ENCODE measurements around the gene RAB11A. TPM values are rescaled to one million over a fixed set of nuclear protein-coding genes. Genes with fewer than 3 reads are reported as not detected.

The RAB11A gene
- total and polyA plus RNA-seq, 9 of the 15 experiments (the other 6 are each of a cell fraction or from before 2014, with no cell fraction given) = 129 to 369 (median 245) TPM

DNA sequence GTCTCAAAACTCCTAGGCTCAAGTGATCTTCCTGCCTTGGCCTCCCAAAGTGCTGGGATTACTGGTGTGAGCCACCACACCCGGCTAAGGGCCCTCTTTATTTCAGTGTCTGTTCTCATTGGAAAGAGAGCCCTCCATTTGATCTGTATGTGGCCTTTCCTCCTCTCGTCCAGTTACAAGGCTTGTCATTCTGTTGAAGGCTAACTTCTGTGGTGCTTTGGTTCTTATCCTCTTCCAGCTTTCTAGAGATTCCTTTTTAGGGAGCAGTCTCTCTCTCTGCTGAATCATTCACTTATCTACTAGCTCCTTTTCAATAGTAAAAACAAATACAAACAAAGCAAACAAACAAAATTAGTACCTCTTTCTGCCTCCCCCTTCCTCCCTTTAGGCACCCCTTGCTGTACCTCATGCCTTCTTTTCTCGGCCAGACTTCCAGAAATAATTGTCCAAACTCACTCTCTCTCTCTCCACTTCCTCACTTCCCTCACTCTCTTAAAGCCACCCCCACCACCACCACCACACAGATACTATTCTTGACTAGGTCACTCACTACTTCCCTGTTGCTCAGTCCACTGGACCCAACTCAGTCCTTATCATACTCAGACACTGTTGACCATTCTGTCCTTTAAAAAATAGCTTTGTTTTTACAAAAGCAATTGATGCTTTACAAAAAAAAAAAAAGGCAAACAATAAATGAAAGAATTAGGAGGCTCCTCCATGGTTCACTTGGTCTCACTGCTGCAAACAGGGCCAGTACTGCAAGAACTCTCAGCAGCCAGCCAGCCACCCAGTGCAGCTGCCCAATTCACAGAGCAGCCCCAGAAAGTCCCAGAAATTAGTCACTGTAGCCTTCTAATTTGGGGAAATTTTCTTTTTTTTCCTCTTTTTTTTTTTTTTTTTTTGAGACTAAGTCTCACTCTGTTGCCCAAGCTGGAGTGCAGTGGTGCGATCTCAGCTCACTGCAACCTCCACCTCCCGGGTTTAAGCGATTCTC is 31.7 kb upstream of the RAB11A start (continued):
- TF ChIP-seq XRCC5 (IDR thresholded peaks at IDR 0.05; ENCODE audit: low read depth, low read length) = no peak
- TF ChIP-seq ZNF431 (CRISPR knock-in tag; IDR thresholded peaks at IDR 0.05) = no peak
- TF ChIP-seq TCF7L2 (IDR thresholded peaks at IDR 0.05; ENCODE audit: low read depth, low read length) = no peak
- TF ChIP-seq TBP (optimal IDR thresholded peaks at IDR 0.05; ENCODE audit: low read depth, low read length) = no peak
- TF ChIP-seq JUN (IDR thresholded peaks at IDR 0.05; ENCODE audit: borderline replicate concordance, low read depth, low read length) = no peak
- TF ChIP-seq JUN (CRISPR knock-in tag; IDR thresholded peaks at IDR 0.05; ENCODE audit: borderline replicate concordance) = no peak
- no peak for TF ChIP-seq HOXB6 (CRISPR knock-in tag; IDR thresholded peaks at IDR 0.05; ENCODE audit: borderline replicate concordance)
- TF ChIP-seq TAF9B (IDR thresholded peaks at IDR 0.05; ENCODE audit: partially characterized antibody) = peak; percentile 55
- TF ChIP-seq ZSCAN29 (IDR thresholded peaks at IDR 0.05) = no peak
- TF ChIP-seq, protein P1, sequence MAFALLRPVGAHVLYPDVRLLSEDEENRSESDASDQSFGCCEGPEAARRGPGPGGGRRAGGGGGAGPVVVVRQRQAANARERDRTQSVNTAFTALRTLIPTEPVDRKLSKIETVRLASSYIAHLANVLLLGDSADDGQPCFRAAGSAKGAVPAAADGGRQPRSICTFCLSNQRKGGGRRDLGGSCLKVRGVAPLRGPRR (CRISPR knock-in tag; IDR thresholded peaks at IDR 0.05) = no peak
- no peak for TF ChIP-seq CCNT2 (IDR thresholded peaks at IDR 0.05; ENCODE audit: borderline replicate concordance, extremely low read depth, insufficient read length, low read depth, low read length)
- TF ChIP-seq NELFE (IDR thresholded peaks at IDR 0.05; ENCODE audit: insufficient read depth, insufficient read length) = no peak
- TF ChIP-seq CHD2 (IDR thresholded peaks at IDR 0.05; ENCODE audit: low read depth, low read length) = no peak
- TF ChIP-seq, protein P2, sequence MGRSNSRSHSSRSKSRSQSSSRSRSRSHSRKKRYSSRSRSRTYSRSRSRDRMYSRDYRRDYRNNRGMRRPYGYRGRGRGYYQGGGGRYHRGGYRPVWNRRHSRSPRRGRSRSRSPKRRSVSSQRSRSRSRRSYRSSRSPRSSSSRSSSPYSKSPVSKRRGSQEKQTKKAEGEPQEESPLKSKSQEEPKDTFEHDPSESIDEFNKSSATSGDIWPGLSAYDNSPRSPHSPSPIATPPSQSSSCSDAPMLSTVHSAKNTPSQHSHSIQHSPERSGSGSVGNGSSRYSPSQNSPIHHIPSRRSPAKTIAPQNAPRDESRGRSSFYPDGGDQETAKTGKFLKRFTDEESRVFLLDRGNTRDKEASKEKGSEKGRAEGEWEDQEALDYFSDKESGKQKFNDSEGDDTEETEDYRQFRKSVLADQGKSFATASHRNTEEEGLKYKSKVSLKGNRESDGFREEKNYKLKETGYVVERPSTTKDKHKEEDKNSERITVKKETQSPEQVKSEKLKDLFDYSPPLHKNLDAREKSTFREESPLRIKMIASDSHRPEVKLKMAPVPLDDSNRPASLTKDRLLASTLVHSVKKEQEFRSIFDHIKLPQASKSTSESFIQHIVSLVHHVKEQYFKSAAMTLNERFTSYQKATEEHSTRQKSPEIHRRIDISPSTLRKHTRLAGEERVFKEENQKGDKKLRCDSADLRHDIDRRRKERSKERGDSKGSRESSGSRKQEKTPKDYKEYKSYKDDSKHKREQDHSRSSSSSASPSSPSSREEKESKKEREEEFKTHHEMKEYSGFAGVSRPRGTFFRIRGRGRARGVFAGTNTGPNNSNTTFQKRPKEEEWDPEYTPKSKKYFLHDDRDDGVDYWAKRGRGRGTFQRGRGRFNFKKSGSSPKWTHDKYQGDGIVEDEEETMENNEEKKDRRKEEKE (IDR thresholded peaks at IDR 0.05; ENCODE audit: borderline replicate concordance in 1 of 2, control insufficient read depth in 1 of 2, low read depth in 2 of 2, low read length in 1 of 2) = no peak
- TF ChIP-seq, protein P3, sequence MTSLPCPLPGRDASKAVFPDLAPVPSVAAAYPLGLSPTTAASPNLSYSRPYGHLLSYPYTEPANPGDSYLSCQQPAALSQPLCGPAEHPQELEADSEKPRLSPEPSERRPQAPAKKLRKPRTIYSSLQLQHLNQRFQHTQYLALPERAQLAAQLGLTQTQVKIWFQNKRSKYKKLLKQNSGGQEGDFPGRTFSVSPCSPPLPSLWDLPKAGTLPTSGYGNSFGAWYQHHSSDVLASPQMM (CRISPR knock-in tag; IDR thresholded peaks at IDR 0.05) = no peak
- TF ChIP-seq ZNF408 (CRISPR knock-in tag; IDR thresholded peaks at IDR 0.05; ENCODE audit: low read depth) = no peak
- TF ChIP-seq ZNF644 (tag; IDR thresholded peaks at IDR 0.05; ENCODE audit: low read depth) = no peak; the same call in 1 of the 2 replicates
- TF ChIP-seq TAF7 (tag; IDR thresholded peaks at IDR 0.05) = peak; percentile 63
- TF ChIP-seq, protein P4, sequence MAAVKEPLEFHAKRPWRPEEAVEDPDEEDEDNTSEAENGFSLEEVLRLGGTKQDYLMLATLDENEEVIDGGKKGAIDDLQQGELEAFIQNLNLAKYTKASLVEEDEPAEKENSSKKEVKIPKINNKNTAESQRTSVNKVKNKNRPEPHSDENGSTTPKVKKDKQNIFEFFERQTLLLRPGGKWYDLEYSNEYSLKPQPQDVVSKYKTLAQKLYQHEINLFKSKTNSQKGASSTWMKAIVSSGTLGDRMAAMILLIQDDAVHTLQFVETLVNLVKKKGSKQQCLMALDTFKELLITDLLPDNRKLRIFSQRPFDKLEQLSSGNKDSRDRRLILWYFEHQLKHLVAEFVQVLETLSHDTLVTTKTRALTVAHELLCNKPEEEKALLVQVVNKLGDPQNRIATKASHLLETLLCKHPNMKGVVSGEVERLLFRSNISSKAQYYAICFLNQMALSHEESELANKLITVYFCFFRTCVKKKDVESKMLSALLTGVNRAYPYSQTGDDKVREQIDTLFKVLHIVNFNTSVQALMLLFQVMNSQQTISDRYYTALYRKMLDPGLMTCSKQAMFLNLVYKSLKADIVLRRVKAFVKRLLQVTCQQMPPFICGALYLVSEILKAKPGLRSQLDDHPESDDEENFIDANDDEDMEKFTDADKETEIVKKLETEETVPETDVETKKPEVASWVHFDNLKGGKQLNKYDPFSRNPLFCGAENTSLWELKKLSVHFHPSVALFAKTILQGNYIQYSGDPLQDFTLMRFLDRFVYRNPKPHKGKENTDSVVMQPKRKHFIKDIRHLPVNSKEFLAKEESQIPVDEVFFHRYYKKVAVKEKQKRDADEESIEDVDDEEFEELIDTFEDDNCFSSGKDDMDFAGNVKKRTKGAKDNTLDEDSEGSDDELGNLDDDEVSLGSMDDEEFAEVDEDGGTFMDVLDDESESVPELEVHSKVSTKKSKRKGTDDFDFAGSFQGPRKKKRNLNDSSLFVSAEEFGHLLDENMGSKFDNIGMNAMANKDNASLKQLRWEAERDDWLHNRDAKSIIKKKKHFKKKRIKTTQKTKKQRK (IDR thresholded peaks at IDR 0.05; ENCODE audit: borderline replicate concordance, low read depth, low read length) = no peak
- TF ChIP-seq DPF2 (IDR thresholded peaks at IDR 0.05) = peak; percentile 98

Data from K562 (cell line).